SK-N-SH (cell line): ENCODE measurements around the gene BANF1.

ENCODE experiments used
- EZH2phosphoT487 ChIP-seq: fragments of 200-600 bp; sonication (generic); IDR thresholded peaks from 2 replicates; pipeline ENCODE4 v1.6.1; 2017; ENCODE audit warnings: low read depth, mixed run types, mild to moderate bottlenecking, antibody characterized with exemption, moderate library complexity, borderline replicate concordance
- FOSL2 ChIP-seq: IDR thresholded peaks from 2 replicates; pipeline ENCODE4 v1.4.0; 2012; ENCODE audit warnings: low read depth, mild to moderate bottlenecking, moderate library complexity, borderline replicate concordance
- JUND ChIP-seq: IDR thresholded peaks from 2 replicates; pipeline ENCODE4 v1.4.0; 2012
- SMC3 ChIP-seq: IDR thresholded peaks from 2 replicates; pipeline ENCODE4 v1.6.1; 2012; ENCODE audit warnings: low read depth, low read length, improper control_type of control experiment
- TF ChIP-seq, protein P1 (sequence below): fragments of 200-600 bp; sonication (generic); IDR thresholded peaks from 2 replicates; pipeline ENCODE4 v1.6.1; 2017; ENCODE audit warnings: antibody characterized with exemption, mild to moderate bottlenecking, moderate library complexity
- TF ChIP-seq, protein P2 (sequence below): IDR thresholded peaks from 2 replicates; pipeline ENCODE4 v1.4.0; 2012; ENCODE audit warnings: low read depth

DNA sequence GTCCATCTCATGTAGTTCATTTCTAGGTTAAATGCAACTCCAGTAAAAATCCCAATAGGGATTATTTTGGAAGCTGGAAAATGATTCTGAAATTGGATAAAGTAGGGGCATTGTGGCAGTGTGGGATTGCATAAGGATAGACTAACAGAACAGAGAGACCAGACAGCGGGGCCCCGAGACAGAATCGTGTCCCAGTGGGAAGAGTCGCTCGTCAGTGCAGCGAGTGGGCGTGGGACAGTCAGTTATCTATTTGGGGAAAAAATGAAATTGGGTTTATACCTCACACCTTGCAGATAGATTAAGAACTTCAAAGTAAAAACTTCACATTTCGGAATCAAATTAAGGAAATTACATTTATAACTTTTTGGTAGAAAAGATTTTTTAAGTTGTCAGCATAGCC is 30.2 kb upstream of the BANF1 start:
- TF ChIP-seq, protein P1, sequence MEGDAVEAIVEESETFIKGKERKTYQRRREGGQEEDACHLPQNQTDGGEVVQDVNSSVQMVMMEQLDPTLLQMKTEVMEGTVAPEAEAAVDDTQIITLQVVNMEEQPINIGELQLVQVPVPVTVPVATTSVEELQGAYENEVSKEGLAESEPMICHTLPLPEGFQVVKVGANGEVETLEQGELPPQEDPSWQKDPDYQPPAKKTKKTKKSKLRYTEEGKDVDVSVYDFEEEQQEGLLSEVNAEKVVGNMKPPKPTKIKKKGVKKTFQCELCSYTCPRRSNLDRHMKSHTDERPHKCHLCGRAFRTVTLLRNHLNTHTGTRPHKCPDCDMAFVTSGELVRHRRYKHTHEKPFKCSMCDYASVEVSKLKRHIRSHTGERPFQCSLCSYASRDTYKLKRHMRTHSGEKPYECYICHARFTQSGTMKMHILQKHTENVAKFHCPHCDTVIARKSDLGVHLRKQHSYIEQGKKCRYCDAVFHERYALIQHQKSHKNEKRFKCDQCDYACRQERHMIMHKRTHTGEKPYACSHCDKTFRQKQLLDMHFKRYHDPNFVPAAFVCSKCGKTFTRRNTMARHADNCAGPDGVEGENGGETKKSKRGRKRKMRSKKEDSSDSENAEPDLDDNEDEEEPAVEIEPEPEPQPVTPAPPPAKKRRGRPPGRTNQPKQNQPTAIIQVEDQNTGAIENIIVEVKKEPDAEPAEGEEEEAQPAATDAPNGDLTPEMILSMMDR, result no peak
- TF ChIP-seq EZH2phosphoT487 (no peak), FOSL2 (no peak), JUND (no peak), SMC3 (no peak)
- TF ChIP-seq, protein P2, sequence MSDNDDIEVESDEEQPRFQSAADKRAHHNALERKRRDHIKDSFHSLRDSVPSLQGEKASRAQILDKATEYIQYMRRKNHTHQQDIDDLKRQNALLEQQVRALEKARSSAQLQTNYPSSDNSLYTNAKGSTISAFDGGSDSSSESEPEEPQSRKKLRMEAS, result no peak
